Loucy (cell line): ENCODE results near the gene CCDC70.

Experiments
- H2AFZ ChIP-seq: fragments of 200-600 bp; sonication (generic); 2 replicates; pipeline ENCODE4 v1.6.0; 2016; ENCODE audit warnings: antibody characterized with exemption, mild to moderate bottlenecking, low read length, moderate library complexity
- H3F3A ChIP-seq: fragments of 200-600 bp; 2 replicates; pipeline ENCODE4 v1.6.0; 2016; ENCODE audit warnings: antibody characterized with exemption, low read depth, mild to moderate bottlenecking
- H3K27me3 ChIP-seq: fragments of 200-600 bp; sonication (generic); 2 replicates; pipeline ENCODE4 v1.6.1; 2014; ENCODE audit warnings: low read length, mild to moderate bottlenecking; ENCODE audit not compliant: insufficient read depth, poor library complexity, severe bottlenecking
- H3K36me3 ChIP-seq: fragments of 200-600 bp; sonication (generic); 2 replicates; pipeline ENCODE4 v1.6.1; 2016; ENCODE audit warnings: low read length; ENCODE audit not compliant: insufficient read depth
- H3K4me1 ChIP-seq: fragments of 200-600 bp; sonication (generic); 2 replicates; pipeline ENCODE4 v1.5.1; 2014; ENCODE audit warnings: low read length, mild to moderate bottlenecking; ENCODE audit not compliant: insufficient read depth, poor library complexity, severe bottlenecking
- H3K4me2 ChIP-seq: fragments of 200-600 bp; sonication (generic); 2 replicates; pipeline ENCODE4 v1.6.0; 2014; ENCODE audit warnings: antibody characterized with exemption, low read length, low read depth, mild to moderate bottlenecking; ENCODE audit not compliant: poor library complexity, severe bottlenecking
- H3K4me3 ChIP-seq: fragments of 200-600 bp; sonication (generic); 2 replicates; pipeline ENCODE4 v1.5.1; 2014; ENCODE audit warnings: low read length, mild to moderate bottlenecking, mixed read lengths; ENCODE audit not compliant: poor library complexity, severe bottlenecking
- H3K79me2 ChIP-seq: fragments of 200-600 bp; sonication (generic); 2 replicates; pipeline ENCODE4 v1.6.1; 2014; ENCODE audit warnings: low read length; ENCODE audit not compliant: insufficient read depth
- H3K9ac ChIP-seq: fragments of 200-600 bp; sonication (generic); 2 replicates; pipeline ENCODE4 v1.6.0; 2014; ENCODE audit warnings: mild to moderate bottlenecking, low read depth, low read length, moderate library complexity; ENCODE audit not compliant: poor library complexity, severe bottlenecking
- H3K9me2 ChIP-seq: fragments of 200-600 bp; sonication (generic); replicated peaks from 2 replicates; pipeline ENCODE4 v1.6.1; 2016; ENCODE audit warnings: low read depth, low read length, mixed read lengths
- H3K9me3 ChIP-seq: fragments of 200-600 bp; sonication (generic); 2 replicates; pipeline ENCODE4 v1.6.1; 2014; ENCODE audit warnings: mild to moderate bottlenecking, antibody characterized with exemption, low read length, low read depth; ENCODE audit not compliant: insufficient read depth
- H4K20me1 ChIP-seq: fragments of 200-600 bp; sonication (generic); 2 replicates; pipeline ENCODE4 v1.6.0; 2014; ENCODE audit warnings: antibody characterized with exemption, low read length, mild to moderate bottlenecking; ENCODE audit not compliant: insufficient read depth, poor library complexity, severe bottlenecking
- EZH2phosphoT487 ChIP-seq: fragments of 200-600 bp; IDR thresholded peaks from 2 replicates; pipeline ENCODE4 v1.6.1; 2018; ENCODE audit warnings: antibody characterized with exemption, mild to moderate bottlenecking, moderate library complexity, borderline replicate concordance
- TF ChIP-seq, protein P1 (sequence below): fragments of 200-600 bp; sonication (generic); conservative IDR thresholded peaks from 2 replicates; pipeline ENCODE4 v1.5.1; 2014; ENCODE audit warnings: mild to moderate bottlenecking, antibody characterized with exemption, low read length

Gene CCDC70

DNA sequence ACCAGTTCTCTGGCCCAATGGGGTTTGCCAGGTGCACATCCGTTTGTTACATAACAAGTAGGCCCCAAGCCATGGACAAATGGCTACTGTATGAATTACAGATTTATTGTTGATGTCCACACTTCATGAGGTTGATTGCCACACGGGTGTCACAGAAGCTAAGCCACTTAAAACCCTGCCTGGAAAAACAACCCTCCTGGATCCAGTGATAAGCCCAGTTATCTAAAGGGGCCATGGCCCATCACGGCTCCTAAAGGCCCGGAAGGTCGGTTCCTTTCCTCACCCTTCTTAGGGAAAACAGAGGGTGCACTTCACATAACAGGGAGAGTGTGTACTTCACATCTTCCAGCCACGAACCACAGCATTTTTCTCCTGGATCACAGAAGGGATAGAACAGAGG, 20.9 kb upstream of the CCDC70 start:
- H3K4me3 ChIP-seq, result no peak overlapping the region
- no peaks in the 10 kb centered on the region for H3F3A ChIP-seq
- H3K9me3 ChIP-seq, result no peaks in the 10 kb centered on the region
- no peaks in the 10 kb centered on the region for H3K79me2 ChIP-seq
- no peaks in the 10 kb centered on the region for H4K20me1 ChIP-seq
- TF ChIP-seq, protein P1, sequence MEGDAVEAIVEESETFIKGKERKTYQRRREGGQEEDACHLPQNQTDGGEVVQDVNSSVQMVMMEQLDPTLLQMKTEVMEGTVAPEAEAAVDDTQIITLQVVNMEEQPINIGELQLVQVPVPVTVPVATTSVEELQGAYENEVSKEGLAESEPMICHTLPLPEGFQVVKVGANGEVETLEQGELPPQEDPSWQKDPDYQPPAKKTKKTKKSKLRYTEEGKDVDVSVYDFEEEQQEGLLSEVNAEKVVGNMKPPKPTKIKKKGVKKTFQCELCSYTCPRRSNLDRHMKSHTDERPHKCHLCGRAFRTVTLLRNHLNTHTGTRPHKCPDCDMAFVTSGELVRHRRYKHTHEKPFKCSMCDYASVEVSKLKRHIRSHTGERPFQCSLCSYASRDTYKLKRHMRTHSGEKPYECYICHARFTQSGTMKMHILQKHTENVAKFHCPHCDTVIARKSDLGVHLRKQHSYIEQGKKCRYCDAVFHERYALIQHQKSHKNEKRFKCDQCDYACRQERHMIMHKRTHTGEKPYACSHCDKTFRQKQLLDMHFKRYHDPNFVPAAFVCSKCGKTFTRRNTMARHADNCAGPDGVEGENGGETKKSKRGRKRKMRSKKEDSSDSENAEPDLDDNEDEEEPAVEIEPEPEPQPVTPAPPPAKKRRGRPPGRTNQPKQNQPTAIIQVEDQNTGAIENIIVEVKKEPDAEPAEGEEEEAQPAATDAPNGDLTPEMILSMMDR, result no peak
- no peak for TF ChIP-seq EZH2phosphoT487
- no peak overlapping the region for H3K4me2 ChIP-seq
- H3K36me3 ChIP-seq, result no peaks in the 10 kb centered on the region
- peaks cover 4% of the 10 kb centered on the region for H3K4me1 ChIP-seq
- no peak overlapping the region for H3K9ac ChIP-seq
- H2AFZ ChIP-seq, result no peak overlapping the region
- no peaks in the 10 kb centered on the region for H3K9me2 ChIP-seq
- H3K27me3 ChIP-seq, result no peaks in the 10 kb centered on the region

DNA sequence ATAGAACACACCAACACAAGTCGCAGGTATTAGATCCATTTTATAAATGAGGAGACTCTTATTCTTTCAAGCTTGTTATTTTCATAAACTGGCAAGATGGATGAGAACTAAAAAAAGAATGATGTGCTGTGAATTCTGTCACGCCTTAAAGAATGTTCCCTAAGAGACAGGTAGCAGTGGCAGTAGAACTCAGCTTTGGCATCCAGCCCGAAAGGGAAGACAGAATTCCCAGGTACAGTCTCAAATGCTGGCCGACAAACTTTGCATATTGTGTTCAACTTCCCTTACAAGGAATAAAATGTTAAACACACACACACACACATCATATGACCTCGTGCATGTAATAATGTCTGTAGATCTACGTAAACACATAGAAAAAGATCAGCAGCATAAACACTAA, 20.0 kb upstream of the CCDC70 start:
- H3K4me3 ChIP-seq, result no peak overlapping the region
- no peaks in the 10 kb centered on the region for H3F3A ChIP-seq
- TF ChIP-seq, protein P1, result no peak
- TF ChIP-seq EZH2phosphoT487, result no peak
- no peaks in the 10 kb centered on the region for H3K27me3 ChIP-seq
- H3K4me2 ChIP-seq, result no peak overlapping the region
- no peaks in the 10 kb centered on the region for H3K79me2 ChIP-seq
- H3K4me1 ChIP-seq, result peaks cover 4% of the 10 kb centered on the region
- H3K9me3 ChIP-seq, result no peaks in the 10 kb centered on the region
- no peaks in the 10 kb centered on the region for H4K20me1 ChIP-seq
- H2AFZ ChIP-seq, result no peak overlapping the region
- no peak overlapping the region for H3K9ac ChIP-seq
- H3K9me2 ChIP-seq, result no peaks in the 10 kb centered on the region
- no peaks in the 10 kb centered on the region for H3K36me3 ChIP-seq

DNA sequence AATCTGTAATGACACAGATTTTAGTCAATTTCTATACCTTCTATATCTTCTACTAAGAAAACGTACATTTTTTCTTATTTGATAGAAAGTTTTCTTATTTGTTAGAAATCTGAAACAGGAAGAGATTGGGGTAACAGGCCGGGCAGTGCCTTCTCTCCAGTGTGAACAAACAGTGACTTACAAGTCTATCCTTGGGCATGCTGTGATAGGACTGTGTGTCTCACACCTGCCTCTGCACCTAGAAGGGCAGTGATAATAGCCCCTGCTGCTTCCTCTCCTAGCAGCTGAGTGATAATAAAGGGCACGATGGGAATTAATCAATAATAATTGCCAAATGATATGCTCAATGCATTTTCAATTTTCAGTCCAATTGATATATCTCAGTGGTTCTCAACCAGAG, 18.2 kb upstream of the CCDC70 start:
- no peaks in the 10 kb centered on the region for H3K27me3 ChIP-seq
- no peak overlapping the region for H3K4me2 ChIP-seq
- peaks cover 4% of the 10 kb centered on the region for H3K4me1 ChIP-seq
- no peaks in the 10 kb centered on the region for H3K9me2 ChIP-seq
- H3K36me3 ChIP-seq, result no peaks in the 10 kb centered on the region
- H3K79me2 ChIP-seq, result no peaks in the 10 kb centered on the region
- no peaks in the 10 kb centered on the region for H3K9me3 ChIP-seq
- H4K20me1 ChIP-seq, result no peaks in the 10 kb centered on the region
- H3K9ac ChIP-seq, result no peak overlapping the region
- no peaks in the 10 kb centered on the region for H3F3A ChIP-seq
- no peak overlapping the region for H3K4me3 ChIP-seq
- TF ChIP-seq, protein P1, result no peak
- no peak for TF ChIP-seq EZH2phosphoT487
- H2AFZ ChIP-seq, result no peak overlapping the region
